T-helper 22 cell (primary cell): Measurements from ENCODE around the gene CHST10.
"Not testable (repeated sequence)": the region's sequence is repeated elsewhere in the genome, so short reads cannot be mapped to it uniquely, and the experiment has no call there.

ENCODE experiments used
- DNase-seq: peaks from one replicate; pipeline ENCODE4 v3.0.0-alpha.2; 2020; ENCODE audit warnings: low read depth

The CHST10 gene

DNA sequence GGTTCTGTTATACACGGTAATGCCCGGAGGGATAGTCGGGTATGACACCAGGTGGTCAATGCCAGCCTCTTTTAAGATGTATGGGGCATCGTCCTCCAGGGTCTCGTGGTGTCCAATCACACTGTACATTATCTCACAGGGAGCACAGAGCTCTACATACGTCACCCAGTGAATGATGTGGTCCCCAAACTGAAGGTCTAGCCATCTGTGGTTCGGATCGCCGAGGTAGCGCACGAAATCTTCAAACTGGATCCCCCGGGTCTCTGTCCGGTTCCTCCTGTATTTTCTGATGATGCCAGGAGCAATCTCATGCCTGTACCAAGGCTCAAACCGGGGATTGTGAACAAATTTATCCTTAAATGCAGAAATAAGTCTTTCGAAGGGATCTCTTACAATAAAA lies 24.1 kb downstream of the CHST10 start:
- no peak for DNase-seq

DNA sequence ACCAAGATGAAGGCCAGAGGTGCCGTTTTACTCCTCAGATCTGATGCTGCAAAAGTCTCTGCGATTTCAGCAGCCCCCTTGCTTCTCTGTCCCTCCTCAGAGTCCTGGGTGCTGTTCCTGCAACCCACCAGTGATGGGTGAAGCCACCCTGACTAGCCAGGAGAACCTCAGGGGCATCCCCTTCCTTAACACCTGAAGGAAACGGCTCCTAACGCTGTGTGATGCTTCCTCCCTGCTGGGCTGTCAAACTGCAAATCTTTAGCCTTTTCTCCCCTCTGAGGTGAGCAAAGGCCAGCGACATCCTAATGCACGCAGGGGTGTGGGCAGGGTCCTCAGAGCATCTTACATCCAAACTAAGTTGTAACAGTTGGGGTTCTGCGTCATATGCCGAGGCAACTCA lies 24.8 kb downstream of the CHST10 start:
- DNase-seq, result no peak

- no peak for DNase-seq
Measured at GRCh38 chr2:100391735-100392515, 25.5 kb downstream of the CHST10 start.

GRCh38 chr2:100390001-100390940 lies 27.2 kb downstream of the CHST10 start:
- DNase-seq, result no peak

- no peak for DNase-seq
Measured at GRCh38 chr2:100388703-100389102, 28.8 kb downstream of the CHST10 start.

DNA sequence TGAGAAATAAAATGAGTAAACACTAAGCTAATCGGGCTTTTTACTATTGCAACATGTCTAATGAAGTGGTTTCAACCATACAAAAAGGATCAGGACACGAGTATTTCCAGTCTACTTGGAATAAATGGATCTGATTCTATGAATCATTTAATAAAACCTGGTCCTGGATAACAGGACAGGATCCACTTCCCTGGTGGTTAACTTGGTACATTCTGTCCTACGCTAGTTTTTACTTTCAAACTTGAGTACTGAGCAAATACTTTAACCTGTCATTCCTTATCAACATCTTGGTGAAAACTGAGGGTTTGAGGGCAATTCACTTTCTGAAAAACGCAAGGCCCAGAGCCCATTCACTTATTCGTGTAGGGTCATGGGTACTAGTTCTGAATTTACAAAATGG lies 33.5 kb downstream of the CHST10 start:
- no peak for DNase-seq

- no peak for DNase-seq
Measured at GRCh38 chr2:100383306-100383705, 34.2 kb downstream of the CHST10 start.

- peak; percentile 21 for DNase-seq
Measured at GRCh38 chr2:100381240-100381639, 36.2 kb downstream of the CHST10 start.

- DNase-seq, result no peak
Measured at GRCh38 chr2:100380681-100381080, 36.8 kb downstream of the CHST10 start.

DNA sequence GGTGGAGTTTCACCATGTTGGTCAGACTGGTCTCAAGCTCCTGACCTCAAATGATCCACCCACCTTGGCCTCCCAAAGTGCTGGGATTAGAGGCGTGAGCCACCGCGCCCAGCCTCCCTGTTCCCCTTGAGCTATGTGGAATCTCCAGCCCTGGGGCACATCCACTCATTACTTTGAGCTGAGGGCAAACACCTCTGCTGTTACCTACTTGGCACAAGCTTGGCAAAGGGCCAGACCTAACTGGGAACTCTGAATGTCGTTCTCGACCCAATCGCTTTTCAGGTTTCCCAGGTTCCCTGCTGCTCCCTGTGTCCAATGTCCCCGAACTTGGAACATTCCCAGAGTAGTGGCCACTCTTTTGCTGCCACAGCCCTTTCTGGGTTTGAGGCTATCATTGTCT lies 40.6 kb downstream of the CHST10 start:
- DNase-seq, result no peak

- DNase-seq, result no peak
Measured at GRCh38 chr2:100367163-100367562, 50.3 kb downstream of the CHST10 start.

- DNase-seq, result no peak
Measured at GRCh38 chr2:100365434-100365833, 52.0 kb downstream of the CHST10 start.

GRCh38 chr2:100362269-100362668 lies 55.2 kb downstream of the CHST10 start:
- DNase-seq, result not testable (repeated sequence)

- no peak for DNase-seq
Measured at GRCh38 chr2:100359576-100359975, 57.9 kb downstream of the CHST10 start.

DNA sequence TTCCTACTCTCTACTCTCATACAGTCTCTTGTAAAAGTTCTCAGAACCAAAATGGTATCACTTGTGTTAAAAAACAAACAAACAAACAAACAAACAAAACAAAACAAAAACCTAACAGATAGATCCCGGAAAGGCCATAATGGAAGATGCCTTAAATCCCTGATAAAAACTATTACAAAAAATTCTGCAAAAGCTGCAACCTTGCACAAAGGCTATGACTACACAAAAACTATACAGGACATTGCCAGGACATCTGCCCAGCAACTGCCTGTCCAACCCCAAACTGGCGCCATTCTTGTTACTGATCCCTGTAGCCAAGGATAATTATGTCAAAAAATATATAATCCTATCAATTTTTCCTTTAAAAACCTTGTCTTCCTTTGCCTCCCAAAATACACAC lies 58.9 kb downstream of the CHST10 start:
- DNase-seq, result no peak

DNA sequence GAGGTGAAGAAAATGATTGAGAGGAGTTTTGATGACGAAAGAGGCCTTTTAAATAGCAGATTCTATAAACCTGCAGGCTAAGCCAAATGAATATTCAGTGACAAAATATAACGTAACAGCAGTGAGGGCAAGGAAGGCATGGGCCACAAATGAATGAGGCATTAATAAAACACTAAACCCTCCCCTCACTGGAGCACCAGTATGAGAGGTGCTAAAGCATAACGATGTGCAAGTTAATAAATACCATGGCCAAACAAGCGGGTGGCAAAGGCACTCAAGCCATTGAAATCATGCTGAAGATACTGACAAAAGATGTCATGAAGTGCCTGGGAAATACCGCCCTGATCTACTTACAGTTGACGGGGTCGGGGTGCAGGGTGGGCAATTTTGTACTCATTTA lies 64.9 kb downstream of the CHST10 start:
- DNase-seq, result no peak

- DNase-seq, result no peak
Measured at GRCh38 chr2:100350661-100351185, 66.7 kb downstream of the CHST10 start.

DNA sequence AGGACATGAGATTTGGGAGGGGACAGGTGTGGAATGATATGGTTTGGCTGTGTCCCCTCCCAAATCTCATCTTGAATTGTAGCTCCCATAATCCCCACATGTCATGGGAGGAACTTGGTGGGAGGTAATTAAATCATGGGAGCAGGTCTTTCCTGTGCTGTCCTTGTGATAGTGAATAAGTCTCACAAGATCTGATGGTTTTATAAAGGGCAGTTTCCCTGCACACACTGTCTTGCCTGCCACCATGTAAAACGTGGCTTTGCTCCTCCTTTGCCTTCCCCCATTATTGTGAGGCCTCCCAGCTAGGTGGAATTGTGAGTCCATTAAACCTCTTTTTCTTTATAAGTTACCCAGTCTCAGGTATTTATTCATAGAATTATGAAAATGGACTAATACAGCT lies 72.3 kb downstream of the CHST10 start:
- DNase-seq, result not testable (repeated sequence)

- DNase-seq, result no peak
Measured at GRCh38 chr2:100344433-100344832, 73.0 kb downstream of the CHST10 start.

GRCh38 chr2:100342466-100342865 lies 75.0 kb downstream of the CHST10 start:
- DNase-seq, result not testable (repeated sequence)
